GM12892 (cell line): ENCODE measurements around the gene MYH9.

Experiments
- POLR2A ChIP-seq: IDR thresholded peaks from 2 replicates; pipeline ENCODE4 v1.6.1; 2011; ENCODE audit warnings: low read depth, low read length, control low read depth
- POLR2AphosphoS5 ChIP-seq: IDR thresholded peaks from 2 replicates; pipeline ENCODE4 v1.6.1; 2011; ENCODE audit warnings: low read depth, low read length, control low read depth

DNA sequence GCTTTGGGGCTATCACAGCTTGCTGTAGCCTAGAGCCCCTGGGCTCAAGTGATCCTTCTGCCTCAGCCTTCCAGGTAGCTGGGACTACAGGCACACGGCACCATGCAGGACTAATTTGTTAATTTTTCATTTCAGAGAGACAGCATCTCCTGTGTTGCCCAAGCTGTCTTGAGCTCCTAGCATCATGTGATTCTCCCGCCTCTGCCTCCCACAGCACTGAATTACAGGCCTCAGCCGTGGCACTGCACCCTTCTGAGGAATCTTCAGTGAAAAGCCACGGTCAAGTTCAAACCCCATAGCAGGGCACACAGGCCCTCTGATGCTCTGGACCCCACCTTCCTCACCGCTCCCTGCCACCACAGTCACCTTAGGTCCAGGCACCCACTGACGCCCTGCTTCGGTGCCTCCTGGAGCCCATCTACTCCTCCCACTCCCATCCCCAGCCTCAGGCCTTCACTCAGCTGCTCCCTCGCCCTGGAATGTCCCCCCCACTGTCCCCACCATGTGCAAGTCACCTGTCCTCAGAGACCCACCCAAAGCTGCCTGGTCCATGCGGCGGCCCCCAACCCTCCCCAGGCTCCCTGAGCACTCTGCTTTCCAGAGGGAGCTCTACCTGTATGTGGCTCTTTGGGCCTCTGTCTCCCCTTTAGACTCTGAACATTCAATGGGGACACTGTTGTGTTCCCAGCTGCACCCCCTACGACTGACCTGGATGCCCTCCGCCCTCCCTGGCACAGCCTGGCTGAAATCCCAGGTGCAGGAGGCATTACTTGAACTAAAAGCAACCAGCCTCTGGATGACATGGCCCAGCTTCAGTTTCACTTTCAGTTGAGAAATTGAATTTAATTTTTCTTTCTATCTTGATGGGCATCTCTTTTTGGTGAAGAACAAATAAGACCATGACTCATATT is 150.1 kb downstream of the MYH9 start:
- TF ChIP-seq POLR2A (no peak), POLR2AphosphoS5 (no peak)
